ENCODE measurements around the gene IL34. TPM values are rescaled to one million over a fixed set of nuclear protein-coding genes. Genes with fewer than 3 reads are reported as not detected.
"Not testable (repeated sequence)": the region's sequence is repeated elsewhere in the genome, so short reads cannot be mapped to it uniquely, and the experiment has no call there.

IL34 gene
- total and polyA plus RNA-seq, 5 donors, result 0.74 to 2.1 (median 1.9) TPM

DNA sequence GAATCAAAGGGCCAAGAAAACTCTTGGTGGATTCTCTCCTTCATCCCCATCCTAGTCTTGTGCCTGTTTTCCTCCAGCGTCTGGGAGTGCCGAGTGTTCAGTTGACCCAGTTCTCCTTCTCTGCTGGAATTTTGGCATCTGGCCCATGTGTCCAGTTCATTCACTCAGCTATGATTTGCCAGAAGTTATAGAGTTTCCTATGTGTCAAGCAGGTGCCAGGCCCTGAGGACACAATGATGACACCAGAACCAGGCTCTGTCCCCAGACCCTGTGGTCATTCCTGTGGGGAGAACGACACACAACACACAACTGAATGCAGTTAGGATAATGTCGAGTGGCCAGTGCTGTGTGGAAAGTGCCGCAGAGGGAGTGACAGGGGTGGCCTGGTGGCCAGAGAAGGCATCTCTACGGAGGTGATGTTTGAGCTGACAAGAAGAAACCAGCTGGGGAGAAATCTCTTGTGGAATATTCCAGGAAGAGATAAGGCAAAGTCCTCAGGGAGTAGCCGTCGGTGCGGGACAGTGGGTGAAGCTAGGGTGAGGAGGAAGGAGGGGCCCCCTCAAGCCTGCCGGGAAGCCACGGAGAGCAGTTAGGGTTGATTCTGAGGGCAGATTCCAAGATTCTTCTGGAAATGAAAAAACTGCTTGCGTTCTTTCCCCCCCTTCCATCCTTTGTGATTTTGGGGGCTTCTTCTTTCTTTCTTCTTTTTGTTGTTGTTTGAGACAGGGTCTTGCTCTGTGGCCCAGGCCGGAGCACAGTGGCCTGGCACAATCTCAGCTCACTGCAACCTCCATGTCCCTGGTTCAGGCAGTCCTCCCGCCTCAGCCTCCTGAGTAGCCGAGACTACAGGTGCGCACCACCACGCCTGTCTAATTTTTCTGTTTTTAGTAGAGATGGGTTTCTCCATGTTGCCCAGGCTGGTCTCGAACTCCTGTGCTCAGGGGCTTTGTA lies 35.8 kb upstream of the IL34 start:
- H3K27ac ChIP-seq (ENCODE audit: low read length), result no peak overlapping the region
- no peaks in the 10 kb centered on the region for H3K27me3 ChIP-seq (ENCODE audit: control insufficient read depth, insufficient read depth)
- H3K9me3 ChIP-seq (ENCODE audit: control insufficient read depth, low read length), result no peaks in the 10 kb centered on the region
- H3K4me1 ChIP-seq (ENCODE audit: control insufficient read depth, insufficient read depth, low read length), result no peaks in the 10 kb centered on the region
- intact Hi-C loops (cut with DNase I), result no loop called here
- DNase-seq (no peak), ATAC-seq (peak; percentile 43 to 50)
- no peak overlapping the region for H3K4me3 ChIP-seq (ENCODE audit: low read length)
- 70% methylated on average over 18 of the region's 18 CpGs for WGBS

DNA sequence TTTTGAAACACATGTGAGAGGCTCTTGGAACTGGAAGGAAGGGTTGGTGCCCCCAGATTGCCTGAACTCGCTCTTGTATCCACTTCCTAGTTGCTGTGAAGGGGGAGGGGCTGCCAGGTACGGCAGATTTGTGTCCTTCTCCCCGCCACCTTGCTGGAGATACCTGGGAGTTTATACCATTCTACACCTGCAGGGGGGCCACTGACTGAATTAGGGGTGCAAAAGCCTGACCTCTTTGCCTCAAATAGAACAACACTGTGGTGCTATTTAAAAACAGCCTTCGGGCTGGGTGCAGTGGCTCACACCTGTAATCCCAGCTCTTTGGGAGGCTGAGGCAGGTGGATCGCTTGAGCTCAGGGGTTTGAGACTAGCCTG lies 35.1 kb upstream of the IL34 start:
- ATAC-seq, result no peak

DNA sequence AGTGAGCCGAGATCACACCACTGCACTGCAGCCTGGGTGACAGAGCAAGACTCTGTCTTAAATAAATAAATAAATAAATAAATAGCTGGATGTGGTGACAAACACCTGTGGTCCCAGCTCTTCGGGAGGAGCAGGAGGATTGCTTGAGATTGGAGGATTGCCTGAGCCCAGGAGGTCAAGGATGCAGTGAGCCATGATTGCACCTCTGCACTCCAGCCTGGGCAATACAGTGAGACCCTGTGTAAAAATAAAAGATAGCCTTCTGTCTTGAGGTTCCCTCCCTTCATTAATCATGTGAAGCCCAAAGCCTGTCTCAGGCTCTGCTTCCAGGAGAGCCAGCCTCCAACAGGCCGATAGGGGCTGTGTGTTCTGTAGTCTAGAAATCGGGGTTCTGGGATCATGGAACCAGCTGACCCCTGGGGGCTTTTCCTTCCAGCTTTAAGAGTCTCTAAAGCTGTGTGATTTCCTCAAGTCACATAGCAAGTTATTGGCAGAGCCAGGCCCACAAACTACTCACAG lies 34.5 kb upstream of the IL34 start:
- WGBS, result 92% methylated on average over 4 of the region's 4 CpGs
- Histone ChIP-seq H3K4me3 (ENCODE audit: low read length) (no peak overlapping the region), H3K9me3 (ENCODE audit: control insufficient read depth, low read length) (no peaks in the 10 kb centered on the region), H3K4me1 (ENCODE audit: control insufficient read depth, insufficient read depth, low read length) (no peaks in the 10 kb centered on the region), H3K27me3 (ENCODE audit: control insufficient read depth, insufficient read depth) (no peaks in the 10 kb centered on the region), H3K27ac (ENCODE audit: low read length) (no peak overlapping the region)
- intact Hi-C loops (cut with DNase I), result no loop called here
- DNase-seq (no peak), ATAC-seq (no peak)

More for the DNA sequence above, 35.1 kb upstream of the IL34 start:
- Histone ChIP-seq H3K4me3 (ENCODE audit: low read length) (no peak overlapping the region), H3K4me1 (ENCODE audit: control insufficient read depth, insufficient read depth, low read length) (no peaks in the 10 kb centered on the region), H3K27me3 (ENCODE audit: control insufficient read depth, insufficient read depth) (no peaks in the 10 kb centered on the region), H3K27ac (ENCODE audit: low read length) (no peak overlapping the region), H3K9me3 (ENCODE audit: control insufficient read depth, low read length) (no peaks in the 10 kb centered on the region)
- 93% methylated on average over 5 of the region's 5 CpGs for WGBS
- no peak for DNase-seq
- intact Hi-C loops (cut with DNase I), result no loop called here

DNA sequence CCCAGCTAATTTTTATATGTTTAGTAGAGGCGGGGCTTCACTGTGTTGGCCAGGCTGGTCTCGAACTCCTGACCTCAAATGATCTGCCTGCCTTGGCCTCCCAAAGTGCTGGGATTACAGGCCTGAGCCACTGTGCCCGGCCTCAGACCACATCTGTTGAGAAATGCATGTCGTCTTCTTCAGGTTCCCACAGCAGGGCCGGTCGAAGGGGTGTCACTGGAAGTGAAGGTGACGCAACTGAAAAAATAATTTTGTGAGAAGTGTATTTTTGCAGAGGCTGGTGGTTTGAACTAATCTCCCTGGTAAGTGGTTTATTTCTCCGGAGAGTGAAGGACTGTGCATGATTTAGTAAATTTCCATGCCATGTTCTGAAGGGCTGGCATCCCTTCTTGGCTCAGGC lies 33.4 kb upstream of the IL34 start:
- no peaks in the 10 kb centered on the region for H3K4me1 ChIP-seq (ENCODE audit: control insufficient read depth, insufficient read depth, low read length)
- no peak for DNase-seq
- H3K9me3 ChIP-seq (ENCODE audit: control insufficient read depth, low read length), result no peaks in the 10 kb centered on the region
- intact Hi-C loops (cut with DNase I), result no loop called here
- no peak overlapping the region for H3K4me3 ChIP-seq (ENCODE audit: low read length)
- H3K27ac ChIP-seq (ENCODE audit: low read length), result no peak overlapping the region
- H3K27me3 ChIP-seq (ENCODE audit: control insufficient read depth, insufficient read depth), result no peaks in the 10 kb centered on the region
- 93% methylated on average over 8 of the region's 8 CpGs for WGBS
- no peak for ATAC-seq

DNA sequence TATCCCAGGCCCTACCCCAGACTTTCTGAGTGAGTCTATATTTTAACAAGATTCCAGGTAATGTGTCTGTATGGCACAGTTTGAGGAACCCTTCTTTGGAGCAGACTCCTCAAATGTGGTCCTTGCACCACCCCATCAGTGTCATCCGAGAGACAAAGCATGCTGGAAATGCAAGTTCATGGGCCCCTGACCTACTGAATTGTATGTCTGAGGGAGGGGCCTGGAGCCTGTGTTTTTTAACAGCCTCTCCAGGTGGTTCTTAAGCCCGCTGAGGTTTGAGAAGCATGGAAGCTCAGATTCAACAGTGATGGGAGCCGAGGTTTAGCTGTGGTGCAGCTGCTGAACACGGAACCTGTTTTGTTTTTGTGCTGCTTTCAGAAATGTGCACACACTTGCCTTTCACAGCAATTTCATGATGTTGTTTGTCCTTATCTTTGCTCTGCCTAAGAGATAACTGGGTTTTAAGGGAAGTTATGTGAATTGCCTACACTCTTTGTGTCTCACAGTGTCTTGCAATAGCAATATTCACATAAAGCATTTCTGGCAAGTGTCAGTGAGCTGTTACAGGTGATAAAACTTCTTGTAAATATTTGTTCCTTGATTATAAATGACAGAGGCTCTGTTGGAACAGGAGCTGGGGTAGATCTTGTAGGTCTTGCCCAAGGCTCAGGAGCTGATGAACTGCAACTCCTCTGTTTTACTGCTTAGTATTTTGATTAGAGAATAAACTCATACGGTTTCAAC lies 32.0 kb upstream of the IL34 start:
- no peaks in the 10 kb centered on the region for H3K4me1 ChIP-seq (ENCODE audit: control insufficient read depth, insufficient read depth, low read length)
- DNase-seq, result no peak
- H3K9me3 ChIP-seq (ENCODE audit: control insufficient read depth, low read length), result no peaks in the 10 kb centered on the region
- no peaks in the 10 kb centered on the region for H3K27me3 ChIP-seq (ENCODE audit: control insufficient read depth, insufficient read depth)
- ATAC-seq, result no peak
- no peak overlapping the region for H3K27ac ChIP-seq (ENCODE audit: low read length)
- H3K4me3 ChIP-seq (ENCODE audit: low read length), result no peak overlapping the region
- 68% methylated on average over 5 of the region's 5 CpGs for WGBS
- intact Hi-C loops (cut with DNase I), result no loop called here

DNA sequence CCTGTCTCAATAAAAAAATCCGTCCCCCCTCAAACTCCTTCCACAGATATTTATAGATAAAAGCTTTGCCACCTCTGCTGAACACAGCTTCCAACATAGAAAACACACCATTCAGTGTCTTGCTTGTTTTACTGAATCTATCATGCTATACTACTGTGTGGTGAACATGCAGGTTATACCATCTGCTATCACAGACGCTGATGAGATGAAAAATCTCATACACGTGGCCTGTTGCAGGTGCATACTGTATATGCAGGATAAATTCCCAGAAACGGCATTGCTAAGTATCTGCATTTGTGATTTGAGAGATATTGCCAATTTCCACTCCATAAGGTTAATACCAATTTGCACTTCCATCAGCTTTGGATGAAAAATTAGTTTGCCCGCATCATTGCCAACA lies 30.4 kb upstream of the IL34 start:
- Histone ChIP-seq H3K4me3 (ENCODE audit: low read length) (no peak overlapping the region), H3K9me3 (ENCODE audit: control insufficient read depth, low read length) (no peaks in the 10 kb centered on the region), H3K27ac (ENCODE audit: low read length) (no peak overlapping the region), H3K4me1 (ENCODE audit: control insufficient read depth, insufficient read depth, low read length) (no peaks in the 10 kb centered on the region), H3K27me3 (ENCODE audit: control insufficient read depth, insufficient read depth) (no peaks in the 10 kb centered on the region)
- DNase-seq, result no peak
- intact Hi-C loops (cut with DNase I), result no loop called here
- ATAC-seq, result no peak
- 87% methylated on average over 5 of the region's 5 CpGs for WGBS

DNA sequence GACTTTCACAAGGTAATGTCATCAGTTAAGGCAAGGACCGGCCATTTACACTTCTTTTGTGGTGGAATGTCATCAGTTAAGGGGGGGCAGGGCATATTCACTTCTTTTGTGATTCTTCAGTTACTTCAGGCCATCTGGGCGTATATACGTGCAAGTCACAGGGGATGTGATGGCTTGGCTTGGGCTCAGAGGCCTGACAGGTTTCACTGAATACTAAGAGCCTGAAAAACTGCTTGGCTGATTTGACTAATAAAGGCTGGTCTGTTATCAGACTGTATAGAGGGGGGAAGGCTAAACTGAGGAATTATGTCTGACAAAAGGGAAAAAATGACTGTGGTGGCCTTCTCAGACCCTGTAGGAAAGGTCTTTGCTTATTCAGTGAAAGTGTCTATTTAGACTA lies 24.5 kb upstream of the IL34 start:
- H3K27ac ChIP-seq (ENCODE audit: low read length); H3K9me3 ChIP-seq (ENCODE audit: control insufficient read depth, low read length); H3K4me3 ChIP-seq (ENCODE audit: low read length); DNase-seq; H3K4me1 ChIP-seq (ENCODE audit: control insufficient read depth, insufficient read depth, low read length); H3K27me3 ChIP-seq (ENCODE audit: control insufficient read depth, insufficient read depth); ATAC-seq; intact Hi-C loops (cut with DNase I): not testable (repeated sequence)
- 71% methylated on average over 3 of the region's 3 CpGs for WGBS

DNA sequence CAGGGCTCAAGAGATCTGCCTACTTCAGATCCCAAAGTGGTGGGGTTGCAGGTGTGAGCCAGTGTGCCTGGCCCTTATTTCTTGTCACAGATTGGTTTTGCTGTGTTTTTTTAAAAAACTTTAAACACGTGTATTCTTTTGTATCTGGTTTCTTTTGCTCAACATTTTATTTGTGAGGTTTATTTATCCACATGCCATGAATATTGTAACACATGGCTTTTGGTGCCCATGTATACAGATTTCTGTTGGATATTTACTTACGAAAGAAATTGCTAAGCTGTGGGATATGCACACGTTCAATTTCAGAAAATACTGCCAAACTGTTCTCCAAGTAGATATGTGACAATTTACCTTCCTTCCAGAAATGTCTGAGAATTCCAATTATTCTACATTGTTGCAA lies 18.7 kb upstream of the IL34 start:
- intact Hi-C loops (cut with DNase I), result no loop called here
- Histone ChIP-seq H3K27ac (ENCODE audit: low read length) (no peak overlapping the region), H3K27me3 (ENCODE audit: control insufficient read depth, insufficient read depth) (no peaks in the 10 kb centered on the region), H3K4me3 (ENCODE audit: low read length) (no peak overlapping the region), H3K9me3 (ENCODE audit: control insufficient read depth, low read length) (no peaks in the 10 kb centered on the region), H3K4me1 (ENCODE audit: control insufficient read depth, insufficient read depth, low read length) (no peaks in the 10 kb centered on the region)
- ATAC-seq (no peak), DNase-seq (no peak)
- WGBS, result 83% methylated on average over 3 of the region's 3 CpGs

DNA sequence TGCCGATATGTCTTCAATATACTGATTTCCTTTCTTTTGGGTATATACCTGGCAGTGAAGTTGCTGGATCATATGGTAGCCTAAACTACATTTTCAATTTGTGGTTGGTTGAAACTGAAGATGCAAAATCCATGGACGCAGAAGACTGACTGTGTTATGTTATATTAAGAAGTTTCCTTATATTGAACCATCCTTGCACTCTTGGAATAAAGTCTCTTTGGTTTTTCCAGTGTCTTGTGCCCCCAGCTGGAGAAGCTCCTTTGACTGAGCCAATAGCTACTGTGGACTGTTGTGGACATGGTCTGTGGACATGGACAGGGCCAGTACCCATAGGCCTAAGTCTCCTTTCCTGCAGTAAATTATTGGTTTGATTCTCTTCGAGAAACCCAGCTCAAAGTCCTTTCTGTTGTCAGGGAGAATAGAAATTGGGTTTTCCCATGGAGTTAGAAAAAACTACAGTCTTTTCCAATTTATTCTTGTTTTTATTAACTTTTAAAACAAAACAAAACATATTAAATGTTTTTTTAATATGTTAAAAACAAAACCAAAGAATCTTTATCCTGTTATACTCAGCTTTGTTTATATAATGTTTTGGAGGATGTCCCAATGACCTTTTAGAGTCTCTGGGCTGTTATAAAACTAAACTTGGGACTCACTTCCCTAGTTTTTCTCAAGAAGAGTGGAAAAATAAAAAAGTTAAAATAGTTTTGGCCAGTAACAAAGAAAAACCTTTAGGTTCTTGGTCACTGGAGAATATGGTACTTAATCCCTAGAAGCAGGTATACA lies 15.2 kb upstream of the IL34 start:
- Histone ChIP-seq H3K27ac (ENCODE audit: low read length) (no peak overlapping the region), H3K27me3 (ENCODE audit: control insufficient read depth, insufficient read depth) (no peaks in the 10 kb centered on the region), H3K4me3 (ENCODE audit: low read length) (no peak overlapping the region), H3K4me1 (ENCODE audit: control insufficient read depth, insufficient read depth, low read length) (peaks cover 2% of the 10 kb centered on the region), H3K9me3 (ENCODE audit: control insufficient read depth, low read length) (no peaks in the 10 kb centered on the region)
- 85% methylated on average over 3 of the region's 3 CpGs for WGBS
- ATAC-seq (no peak), DNase-seq (no peak)
- intact Hi-C loops (cut with DNase I), result loop anchor here in 2 of 4 donors (10.0 kb wide), 2 partner anchors 46 to 76 kb away; no protein-coding TSS in a partner anchor

DNA sequence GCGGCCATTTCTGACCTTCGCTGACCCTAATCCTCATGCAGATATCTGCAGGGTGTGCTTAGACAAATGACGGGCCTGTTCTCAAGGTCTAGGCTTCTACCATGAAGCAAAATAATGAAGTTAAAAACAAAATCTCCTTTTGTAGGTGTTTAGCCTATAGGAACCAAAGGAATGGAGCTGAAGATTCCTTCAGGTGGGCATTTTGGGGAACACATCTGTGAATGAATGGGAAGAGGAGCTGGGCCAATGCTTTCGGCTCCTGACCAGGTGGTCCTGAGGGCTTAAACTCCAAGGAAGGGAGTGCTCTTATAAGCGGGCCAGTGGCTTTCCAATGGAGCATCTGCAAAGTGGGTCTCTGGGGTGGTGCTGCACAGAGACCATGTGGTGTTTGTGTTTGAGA lies 14.1 kb upstream of the IL34 start:
- ATAC-seq, result no peak
- intact Hi-C loops (cut with DNase I), result loop anchor here in 2 of 4 donors (10.0 kb wide), 2 partner anchors 47 to 77 kb away; no protein-coding TSS in a partner anchor
- Histone ChIP-seq H3K4me1 (ENCODE audit: control insufficient read depth, insufficient read depth, low read length) (peaks cover 2% of the 10 kb centered on the region), H3K27ac (ENCODE audit: low read length) (no peak overlapping the region), H3K27me3 (ENCODE audit: control insufficient read depth, insufficient read depth) (no peaks in the 10 kb centered on the region), H3K4me3 (ENCODE audit: low read length) (no peak overlapping the region), H3K9me3 (ENCODE audit: control insufficient read depth, low read length) (no peaks in the 10 kb centered on the region)
- 91% methylated on average over 5 of the region's 5 CpGs for WGBS
- DNase-seq, result no peak

All from right cardiac atrium (tissue), 5 donors.